Aortic smooth muscle cell (primary cell): ENCODE measurements around the gene CFAP97. TPM values are rescaled to one million over a fixed set of nuclear protein-coding genes. Genes with fewer than 3 reads are reported as not detected.

Source experiments
- total RNA-seq: library from RNA; depleted of rRNA; stranded (reverse); fragments of >200 nt; gene quantifications from 2 replicates; pipeline ENCODE4 v1.2.3, GENCODE V29; 2014

The CFAP97 gene
- 42.5 TPM in 2 replicates for total RNA-seq

DNA sequence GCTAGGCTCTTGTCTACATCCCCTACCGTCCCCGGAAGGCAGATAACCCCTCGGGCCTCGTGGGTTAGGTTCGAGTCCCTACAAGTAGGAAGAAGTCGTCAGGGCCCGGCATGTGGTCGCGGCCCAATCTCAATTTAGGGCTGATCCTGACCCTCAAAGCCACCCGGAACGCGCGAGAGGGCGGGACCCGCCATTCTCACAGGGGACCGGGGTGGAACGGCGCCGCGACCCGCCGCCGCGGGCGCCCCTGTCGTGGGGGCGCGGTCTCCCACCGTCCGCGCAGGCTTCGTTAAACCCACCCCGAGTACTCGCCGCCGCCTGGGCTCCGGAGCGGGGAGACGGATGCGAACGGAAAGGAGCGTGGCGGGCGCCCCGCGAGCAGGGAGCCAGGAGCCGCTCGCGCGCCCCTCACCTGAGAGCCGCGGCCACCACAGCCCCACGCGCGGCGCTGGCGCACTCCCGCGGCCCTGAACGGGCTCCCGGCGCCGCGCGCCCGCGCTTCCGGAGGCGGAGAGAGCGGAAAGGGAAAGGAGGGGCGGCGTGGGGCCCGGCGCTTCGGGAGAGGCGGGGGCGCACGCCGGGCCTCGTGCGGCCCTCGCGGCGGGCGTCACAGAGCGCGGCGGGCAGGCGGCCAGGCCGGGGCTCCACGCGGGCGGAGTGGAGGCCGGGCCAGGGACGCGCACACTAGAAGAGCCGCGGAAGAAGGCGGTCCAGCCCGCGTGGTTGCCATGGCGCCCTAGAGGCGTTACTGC, at the start of gene CFAP97:
Gene CFAP97 (minus strand): TSS at position 515 of the 752 bp plus-strand sequence. CDS start 12,804 bp downstream, outside the sequence.

DNA sequence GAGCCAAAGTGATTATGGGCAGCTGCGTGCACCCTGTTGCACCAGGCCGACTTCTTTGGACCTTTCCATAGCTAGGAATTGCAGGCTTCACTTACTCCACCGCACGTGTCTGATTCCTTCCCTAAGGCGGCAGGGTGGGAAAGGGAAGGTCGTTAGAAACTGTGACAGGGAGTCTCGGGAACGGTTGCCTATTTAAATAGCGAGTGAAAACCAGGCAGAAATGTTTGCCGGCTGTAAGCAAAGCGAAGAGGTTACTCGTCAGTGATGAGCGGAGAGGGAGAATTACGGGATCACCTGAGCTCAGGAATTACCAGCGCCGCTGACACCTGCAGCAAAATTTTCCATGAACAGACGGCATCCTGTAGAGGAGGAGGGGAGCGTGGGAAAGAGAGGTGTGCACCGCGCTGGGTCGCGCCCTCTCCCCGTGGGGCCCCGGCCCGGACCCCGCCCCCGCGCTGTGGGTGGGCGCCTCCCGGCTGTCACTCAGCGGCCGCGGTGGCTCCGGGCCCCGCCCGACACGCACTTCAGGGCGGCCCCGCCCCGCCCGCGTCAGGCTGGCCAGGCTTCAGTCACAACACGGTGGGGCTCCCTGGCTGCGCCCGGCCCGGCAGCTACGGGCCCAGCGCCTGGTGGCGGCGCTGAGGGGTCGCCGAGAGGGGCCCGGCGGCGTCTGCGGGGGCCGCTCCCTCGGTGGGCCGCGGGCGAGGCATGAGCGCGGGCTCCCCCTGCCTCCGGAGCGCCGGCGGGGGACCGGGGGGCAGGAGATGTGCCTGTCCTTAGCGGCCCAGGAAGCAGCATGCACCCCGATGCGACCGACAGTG, 5.4 kb upstream of the CFAP97 start, which contains the start of gene SNX25:
Gene SNX25 (plus strand): TSS at position 568 of the 821 bp plus-strand sequence. CDS start 229 bp downstream, at position 797.

DNA sequence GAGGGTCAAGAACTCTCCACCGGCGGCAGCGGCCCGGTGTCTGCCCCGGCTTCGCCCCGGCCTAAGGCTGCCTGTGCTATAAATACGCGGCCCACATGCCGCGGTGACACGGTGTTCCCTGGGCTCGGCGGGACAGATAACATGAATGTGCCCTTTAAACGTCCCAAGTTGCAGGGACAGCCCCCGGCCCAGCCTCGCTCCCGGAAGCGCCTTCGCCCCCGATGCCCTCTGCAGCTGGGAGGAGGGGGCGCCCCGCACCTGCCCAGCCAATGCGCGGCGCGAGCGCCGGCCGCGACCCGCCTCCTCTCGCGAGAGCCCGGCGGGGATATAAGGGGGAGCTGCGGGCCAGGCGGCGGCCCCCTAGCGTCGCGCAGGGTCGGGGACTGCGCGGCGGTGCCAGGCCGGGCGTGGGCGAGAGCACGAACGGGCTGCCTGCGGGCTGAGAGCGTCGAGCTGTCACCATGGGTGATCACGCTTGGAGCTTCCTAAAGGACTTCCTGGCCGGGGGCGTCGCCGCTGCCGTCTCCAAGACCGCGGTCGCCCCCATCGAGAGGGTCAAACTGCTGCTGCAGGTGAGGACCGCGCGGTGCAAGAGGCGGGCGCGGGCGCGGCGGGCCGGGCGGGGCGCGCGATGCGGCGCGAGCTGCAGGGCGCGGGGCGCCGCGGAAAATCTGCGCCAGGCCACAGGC, 60.7 kb downstream of the CFAP97 start, which contains the start of gene SLC25A4:
Gene SLC25A4 (plus strand): TSS at position 355 of the 689 bp plus-strand sequence. CDS start 107 bp downstream, at position 462.

Other genes starting within 250 kb of the CFAP97 start
- not detected in 2 replicates for gene HELT, start 185.5 kb downstream of the CFAP97 start, total RNA-seq
- 22.5 and 36.1 TPM in 2 replicates for gene SLC25A4, start 60.7 kb downstream of the CFAP97 start, total RNA-seq
- gene SNX25, start 5.6 kb upstream of the CFAP97 start, total RNA-seq: 28.4 and 34.2 TPM in 2 replicates
- gene LRP2BP, start 191.9 kb upstream of the CFAP97 start, total RNA-seq: 0.56 and 0.79 TPM in 2 replicates
- gene ANKRD37, start 192.8 kb upstream of the CFAP97 start, total RNA-seq: 4.0 and 4.5 TPM in 2 replicates
- gene UFSP2, start 222.0 kb upstream of the CFAP97 start, total RNA-seq: 53.8 and 67.8 TPM in 2 replicates